ENCODE data around the gene TRIM9.

The TRIM9 gene

DNA sequence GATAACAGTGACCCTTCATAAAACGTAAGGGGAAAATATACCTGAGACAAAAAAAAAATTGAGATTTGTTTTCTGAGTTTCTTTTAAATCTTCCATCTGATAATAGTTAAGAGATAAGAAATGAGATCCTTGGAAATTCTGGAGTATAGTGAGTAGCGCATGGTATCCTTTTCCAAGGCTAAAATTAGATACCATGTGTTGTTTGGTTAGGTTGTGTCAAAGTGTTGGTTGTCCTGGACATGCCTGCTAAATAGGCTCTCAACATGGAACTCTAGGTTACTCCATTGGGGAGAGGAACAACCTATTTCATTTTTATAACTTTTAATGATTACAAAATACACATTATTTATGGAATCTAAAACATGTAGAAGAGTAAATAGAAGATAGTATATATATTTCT lies 165.4 kb downstream of the TRIM9 start:
- no peak for DNase-seq

DNA sequence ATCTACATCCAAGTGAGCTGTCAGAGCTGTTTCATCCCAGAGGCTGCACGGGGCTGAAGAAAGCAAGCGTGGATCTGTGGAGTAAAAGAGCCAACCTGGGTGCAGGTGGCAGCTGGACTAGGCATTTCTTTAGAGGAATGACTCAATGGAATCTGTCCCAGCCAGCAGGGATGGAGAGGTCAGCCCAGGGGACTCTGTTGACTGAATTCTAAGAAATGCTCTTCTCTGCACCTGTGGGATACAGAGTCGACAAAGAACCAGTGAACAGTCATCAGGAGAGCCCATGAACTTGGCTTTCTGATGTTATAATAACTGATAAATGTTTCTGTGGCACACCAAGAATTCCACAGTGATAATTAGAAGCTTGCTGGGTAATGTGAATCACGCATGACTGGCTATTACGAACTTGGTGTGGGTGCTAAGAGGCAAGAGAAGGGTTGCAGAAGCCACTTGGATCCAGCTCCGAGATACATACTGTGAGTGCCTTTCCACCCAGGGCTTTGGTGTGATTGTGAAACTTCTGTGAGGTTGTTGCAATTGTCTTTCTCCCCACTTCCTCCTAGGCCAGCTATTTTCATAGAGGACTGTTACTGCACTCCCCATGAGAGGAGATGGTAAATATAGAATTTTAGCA lies 166.8 kb downstream of the TRIM9 start:
- DNase-seq, result no peak

DNA sequence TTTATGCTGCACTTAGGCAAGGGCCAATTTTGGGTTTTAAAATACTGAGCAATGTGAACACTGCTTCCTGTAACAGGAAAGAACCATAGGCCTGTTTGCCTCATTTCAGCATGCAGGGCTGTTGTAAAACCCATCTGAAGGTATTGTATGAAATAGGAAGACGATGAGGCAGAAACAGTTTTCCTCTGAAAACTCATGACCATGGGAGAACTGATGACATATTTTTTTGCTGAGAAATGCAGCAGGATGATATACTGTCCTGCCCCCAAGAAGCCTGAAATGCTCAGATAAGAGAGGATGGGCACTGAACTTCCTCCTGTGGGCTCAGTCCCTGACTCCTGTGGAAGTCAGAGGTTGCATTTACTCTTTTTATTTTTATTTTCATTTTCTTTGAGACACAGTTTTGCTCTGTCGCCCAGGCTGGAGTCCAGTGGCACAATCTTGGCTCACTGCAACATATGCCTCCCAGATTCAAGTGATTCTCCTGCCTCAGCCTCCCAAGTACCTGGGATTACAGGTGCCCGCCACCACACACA lies 168.0 kb downstream of the TRIM9 start:
- DNase-seq, result no peak

Data from right hindlimb (tissue), 1 donor.